Body of pancreas (tissue), 4 donors: Measurements from ENCODE around the gene PCDH9. TPM values are rescaled to one million over a fixed set of nuclear protein-coding genes. Genes with fewer than 3 reads are reported as not detected.

Source experiments
- ATAC-seq: fragments of 150-250 bp; one replicate; pipeline ENCODE4 v1.9.1; 2016
- DNase-seq, 4 donors: peaks; one replicate each; pipeline ENCODE4 v3.0.0-alpha.2; 2019
- H3K27ac ChIP-seq, 4 donors: fragments of 200-600 bp; sonication (generic); 1 replicate in 3 of 4; 2 replicates in 1 of 4; pipeline versions ENCODE4 v1.5.1 to v1.6.1; 2016 to 2019; ENCODE audit warnings: mild to moderate bottlenecking in 1 of 4, mixed read lengths in 1 of 4, moderate library complexity in 1 of 4
- H3K27me3 ChIP-seq, 2 donors: fragments of 200-600 bp; sonication (generic); one replicate each; pipeline ENCODE4 v1.6.0; 2016; ENCODE audit warnings: mild to moderate bottlenecking in 1 of 2
- H3K36me3 ChIP-seq, 2 donors: fragments of 200-600 bp; sonication (generic); replicated peaks in 1 of 2; 2 replicates each; pipeline ENCODE4 v1.5.1; 2016; ENCODE audit warnings: low read depth in 2 of 2; ENCODE audit not compliant: insufficient read depth in 1 of 2
- H3K4me1 ChIP-seq: fragments of 200-600 bp; sonication (generic); one replicate; pipeline ENCODE4 v1.6.0; 2016
- H3K4me3 ChIP-seq, 2 donors: fragments of 200-600 bp; sonication (generic); 1 replicate in 1 of 2; 2 replicates in 1 of 2; pipeline ENCODE4 v1.5.1; 2016 to 2019
- H3K9me3 ChIP-seq, 3 donors: fragments of 200-600 bp; sonication (generic); 1 replicate in 2 of 3; 2 replicates in 1 of 3; pipeline ENCODE4 v1.5.1; 2016
- POLR2A ChIP-seq, 3 donors: fragments of 450-650 bp; IDR thresholded peaks; one replicate each; pipeline ENCODE4 v1.6.1; 2016; ENCODE audit warnings: antibody characterized with exemption in 3 of 3, mild to moderate bottlenecking in 2 of 3
- WGBS, 2 donors: methylation state at CpG; one replicate each; pipeline ENCODE4 v1.1.5; 2017; 5-methylcytosine and 5-hydroxymethylcytosine counted together
- intact Hi-C: fragments of 100-400 bp; cut with DNase I; formaldehyde crosslinking; loops from one replicate; pipeline ENCODE4 v1.15.1; 2023
- total RNA-seq, 2 donors: library from RNA; depleted of rRNA; stranded (reverse); fragments of >200 nt; gene quantifications; one replicate each; pipeline ENCODE4 v1.1.0, GENCODE V29; 2016
- TF ChIP-seq, protein P1 (sequence below), 7 experiments: fragments of 450-650 bp in 4 of 7; fragments of 200-600 bp in 3 of 7; sonication (generic) in 3 of 7; IDR thresholded peaks; one replicate each; pipeline ENCODE4 v1.5.1; 2016 to 2019; ENCODE audit warnings: antibody characterized with exemption in 7 of 7

The PCDH9 gene
- total RNA-seq, 2 donors from 2014 or later: 3.6 to 3.9 TPM

DNA sequence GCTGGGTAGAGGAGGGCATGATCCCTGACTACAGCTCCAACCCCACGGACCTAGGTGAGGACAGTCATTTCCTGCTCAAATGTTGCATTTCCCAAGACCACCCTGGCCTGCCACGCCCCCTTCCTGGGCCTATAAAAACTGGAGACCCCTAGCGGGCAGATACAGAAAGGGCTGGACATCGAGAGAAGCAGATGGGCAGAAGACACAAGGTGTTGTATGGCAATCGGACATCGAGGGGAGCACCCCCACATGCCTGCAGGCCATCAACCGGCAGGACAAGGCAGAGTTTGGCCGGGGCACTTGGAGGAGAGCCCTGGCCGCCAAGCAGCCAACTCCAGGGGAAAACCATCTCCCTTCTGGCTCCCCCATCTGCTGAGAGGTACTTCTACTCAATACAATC is 746.4 kb downstream of the PCDH9 start:
- no peak for DNase-seq
- Histone ChIP-seq H3K4me3 (no peak overlapping the region), H3K36me3 (no peaks in the 10 kb centered on the region), H3K27me3 (no peaks in the 10 kb centered on the region), H3K4me1 (no peaks in the 10 kb centered on the region), H3K27ac (no peak overlapping the region), H3K9me3 (no peaks in the 10 kb centered on the region)
- no peak for ATAC-seq
- TF ChIP-seq POLR2A (IDR thresholded peaks at IDR 0.05): no peak
- TF ChIP-seq, protein P1, sequence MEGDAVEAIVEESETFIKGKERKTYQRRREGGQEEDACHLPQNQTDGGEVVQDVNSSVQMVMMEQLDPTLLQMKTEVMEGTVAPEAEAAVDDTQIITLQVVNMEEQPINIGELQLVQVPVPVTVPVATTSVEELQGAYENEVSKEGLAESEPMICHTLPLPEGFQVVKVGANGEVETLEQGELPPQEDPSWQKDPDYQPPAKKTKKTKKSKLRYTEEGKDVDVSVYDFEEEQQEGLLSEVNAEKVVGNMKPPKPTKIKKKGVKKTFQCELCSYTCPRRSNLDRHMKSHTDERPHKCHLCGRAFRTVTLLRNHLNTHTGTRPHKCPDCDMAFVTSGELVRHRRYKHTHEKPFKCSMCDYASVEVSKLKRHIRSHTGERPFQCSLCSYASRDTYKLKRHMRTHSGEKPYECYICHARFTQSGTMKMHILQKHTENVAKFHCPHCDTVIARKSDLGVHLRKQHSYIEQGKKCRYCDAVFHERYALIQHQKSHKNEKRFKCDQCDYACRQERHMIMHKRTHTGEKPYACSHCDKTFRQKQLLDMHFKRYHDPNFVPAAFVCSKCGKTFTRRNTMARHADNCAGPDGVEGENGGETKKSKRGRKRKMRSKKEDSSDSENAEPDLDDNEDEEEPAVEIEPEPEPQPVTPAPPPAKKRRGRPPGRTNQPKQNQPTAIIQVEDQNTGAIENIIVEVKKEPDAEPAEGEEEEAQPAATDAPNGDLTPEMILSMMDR (IDR thresholded peaks at IDR 0.05): no peak
- 62 to 79% methylated on average over 9 of the region's 9 CpGs for WGBS, 2 donors
- intact Hi-C loops: no loop called here

DNA sequence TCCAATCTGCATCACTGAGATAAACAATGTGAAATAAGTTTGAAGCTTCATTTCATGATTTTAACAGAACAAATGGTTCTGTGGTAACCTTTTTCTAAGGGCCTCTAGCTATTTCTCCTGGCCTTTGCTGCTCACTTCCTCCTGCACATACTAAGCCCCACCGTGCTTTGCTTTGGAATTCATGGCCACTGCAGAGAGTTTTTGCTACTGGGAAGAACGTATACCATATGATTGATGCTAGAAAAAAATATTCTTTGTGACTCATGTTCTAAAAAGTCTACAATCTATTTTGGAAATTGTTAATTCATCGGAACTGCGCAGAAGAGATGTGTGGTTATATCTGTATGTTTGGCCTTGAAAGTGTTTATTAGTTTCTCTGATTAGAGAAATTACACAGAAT is 747.3 kb downstream of the PCDH9 start:
- H3K27ac ChIP-seq: no peak overlapping the region
- H3K36me3 ChIP-seq: no peaks in the 10 kb centered on the region
- no peaks in the 10 kb centered on the region for H3K4me1 ChIP-seq
- no peaks in the 10 kb centered on the region for H3K9me3 ChIP-seq
- DNase-seq (no peak), ATAC-seq (no peak)
- no peak overlapping the region for H3K4me3 ChIP-seq
- H3K27me3 ChIP-seq: no peaks in the 10 kb centered on the region
- WGBS, 2 donors: 48 to 81% methylated on average over 4 of the region's 4 CpGs
- TF ChIP-seq, protein P1 (IDR thresholded peaks at IDR 0.05): no peak
- TF ChIP-seq POLR2A (IDR thresholded peaks at IDR 0.05): no peak
- intact Hi-C loops: no loop called here

DNA sequence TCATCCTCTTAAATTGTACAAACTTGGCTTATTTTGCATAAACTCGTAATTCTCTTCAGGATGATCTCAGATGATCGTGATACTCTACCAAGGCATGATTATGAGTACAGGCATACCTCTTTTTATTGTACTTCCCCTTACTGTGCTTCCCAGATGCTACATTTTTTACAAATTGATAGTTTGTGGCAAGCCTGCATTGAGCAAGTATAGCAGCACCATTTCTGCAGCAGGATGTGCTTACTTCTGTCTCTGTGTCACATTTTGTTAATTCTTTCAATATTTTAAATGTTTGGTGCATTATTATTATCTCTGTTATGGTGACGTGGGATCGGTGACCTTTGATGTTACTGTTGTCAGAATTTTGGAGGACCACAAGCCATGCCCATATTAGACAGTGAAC is 752.3 kb downstream of the PCDH9 start:
- Histone ChIP-seq H3K9me3 (no peaks in the 10 kb centered on the region), H3K4me1 (no peaks in the 10 kb centered on the region), H3K36me3 (no peaks in the 10 kb centered on the region), H3K27ac (no peak overlapping the region), H3K4me3 (no peak overlapping the region), H3K27me3 (no peaks in the 10 kb centered on the region)
- TF ChIP-seq, protein P1 (IDR thresholded peaks at IDR 0.05): no peak
- TF ChIP-seq POLR2A (IDR thresholded peaks at IDR 0.05): no peak
- ATAC-seq (no peak), DNase-seq (no peak)
- WGBS, 2 donors: 63 to 69% methylated on average over 4 of the region's 4 CpGs
- intact Hi-C loops: no loop called here

DNA sequence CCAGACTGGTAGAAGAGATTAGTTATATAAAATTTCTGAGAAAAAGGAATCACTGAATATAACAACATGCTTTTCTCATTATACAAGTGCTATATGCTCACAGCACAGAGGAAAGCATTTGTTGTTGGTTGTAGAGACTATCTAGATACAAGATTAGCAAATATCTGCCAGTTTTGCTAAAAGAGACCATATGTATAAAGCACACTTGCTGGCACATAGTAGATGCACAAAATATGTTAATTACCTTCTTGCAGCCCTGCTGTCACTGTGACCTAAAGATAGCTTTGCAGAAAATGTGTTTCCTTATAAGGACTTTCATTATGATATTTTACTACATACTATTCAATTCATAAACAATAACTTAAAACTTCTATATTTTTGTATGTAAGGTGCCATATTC is 755.1 kb downstream of the PCDH9 start:
- no peak for DNase-seq
- intact Hi-C loops: no loop called here
- ATAC-seq: no peak
- no peaks in the 10 kb centered on the region for H3K36me3 ChIP-seq
- TF ChIP-seq, protein P1 (IDR thresholded peaks at IDR 0.05): no peak
- no peak for TF ChIP-seq POLR2A (IDR thresholded peaks at IDR 0.05)
- no peaks in the 10 kb centered on the region for H3K27me3 ChIP-seq
- no peak overlapping the region for H3K4me3 ChIP-seq
- no peaks in the 10 kb centered on the region for H3K9me3 ChIP-seq
- H3K27ac ChIP-seq: no peak overlapping the region
- H3K4me1 ChIP-seq: no peaks in the 10 kb centered on the region

DNA sequence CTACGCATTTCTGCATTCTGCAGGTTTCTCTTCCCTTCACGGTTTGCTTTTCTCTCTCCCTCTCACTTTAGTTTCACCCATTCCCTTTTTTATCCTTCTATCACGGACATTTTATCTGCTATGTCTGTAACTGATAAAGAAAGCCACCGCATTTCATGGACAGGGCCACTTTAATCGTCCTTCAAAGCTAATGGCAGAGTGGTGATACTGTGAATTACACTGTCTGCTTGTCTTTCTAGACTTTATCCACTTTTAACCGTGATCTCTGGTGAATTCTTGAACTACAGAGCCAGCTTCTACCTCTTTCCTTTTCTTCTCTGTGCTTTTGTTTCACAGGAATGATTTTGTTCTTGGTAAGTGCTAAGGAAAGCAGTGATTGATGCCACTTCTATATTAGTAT is 760.4 kb downstream of the PCDH9 start:
- TF ChIP-seq POLR2A (IDR thresholded peaks at IDR 0.05): no peak
- TF ChIP-seq, protein P1 (IDR thresholded peaks at IDR 0.05): no peak
- Histone ChIP-seq H3K27ac (no peak overlapping the region), H3K4me3 (no peak overlapping the region), H3K36me3 (no peaks in the 10 kb centered on the region), H3K4me1 (no peaks in the 10 kb centered on the region), H3K9me3 (no peaks in the 10 kb centered on the region), H3K27me3 (no peaks in the 10 kb centered on the region)
- ATAC-seq (no peak), DNase-seq (no peak)
- WGBS, 2 donors: 39 to 56% methylated on average over 6 of the region's 6 CpGs
- intact Hi-C loops: no loop called here
